ENCODE data around the gene SLC7A5.
"Not testable (repeated sequence)": the region's sequence is repeated elsewhere in the genome, so short reads cannot be mapped to it uniquely, and the experiment has no call there.

The SLC7A5 gene

GRCh38 chr16:87790292-87791100 is 78.8 kb downstream of the SLC7A5 start:
- peak; percentile 89 for DNase-seq

GRCh38 chr16:87789437-87790291 is 79.6 kb downstream of the SLC7A5 start:
- DNase-seq: peak; percentile 92

- DNase-seq: not testable (repeated sequence)
Observed at GRCh38 chr16:87788730-87789436, 80.4 kb downstream of the SLC7A5 start.

- not testable (repeated sequence) for DNase-seq
Observed at GRCh38 chr16:87787451-87788091, 81.7 kb downstream of the SLC7A5 start.

GRCh38 chr16:87784812-87785211 is 84.5 kb downstream of the SLC7A5 start:
- DNase-seq: peak; percentile 87

GRCh38 chr16:87782033-87782432 is 87.3 kb downstream of the SLC7A5 start:
- DNase-seq: no peak

GRCh38 chr16:87780385-87780989 is 88.8 kb downstream of the SLC7A5 start:
- DNase-seq: no peak
